ENCODE results near the gene AP3S2. TPM values are rescaled to one million over a fixed set of nuclear protein-coding genes. Genes with fewer than 3 reads are reported as not detected.

AP3S2 gene
- total and polyA plus RNA-seq, 2 of the 13 experiments (the other 11 are each of a cell fraction or from before 2014, with no cell fraction given) = 17.6 to 44.4 TPM

GRCh38 chr15:89860431-89860830 is 33.4 kb downstream of the AP3S2 start:
- no peaks in the 10 kb centered on the region for H3K9me3 ChIP-seq (ENCODE audit: low read length)
- no peak for FAIRE-seq
- POLR2A ChIA-PET = no interaction called here
- intact Hi-C loops (cut with micrococcal nuclease; ENCODE audit: unreplicated experiment) (no loop called here), in situ Hi-C loops (cut with HindIII; ENCODE audit: extremely low pct_ligation_motif_present, low pct_unique_long_range_greater_than_20kb) (no loop called here)
- BruUV-seq (replicated peaks) = no TSS peak
- no peak overlapping the region for H2AFZ ChIP-seq (ENCODE audit: low read length)
- no peaks in the 10 kb centered on the region for H4K20me1 ChIP-seq (ENCODE audit: insufficient read depth, low read length)
- H3K9ac ChIP-seq (ENCODE audit: insufficient read depth, low read depth, low read length) = no peak overlapping the region
- H3K4me2 ChIP-seq (ENCODE audit: low read depth, low read length) = no peak overlapping the region
- H3K36me3 ChIP-seq (replicated peaks in 1 of 2; ENCODE audit: control insufficient read depth in 1 of 2, insufficient read depth in 2 of 2, low read length in 2 of 2) = peaks cover 3 to 13% of the 10 kb centered on the region in 2 experiments; a peak in 3 of 5 replicates
- 94% methylated on average over 3 of the region's 3 CpGs for WGBS (ENCODE audit: low lambda C conversion rate)
- ATAC-seq = no peak
- H3K4me1 ChIP-seq (ENCODE audit: insufficient read depth, low read length) = peaks cover 43% of the 10 kb centered on the region
- CTCF ChIA-PET (ENCODE audit: low intra/inter-chr PET ratio, low total read pairs) = no interaction called here
- H3K27me3 ChIP-seq (ENCODE audit: control insufficient read depth in 1 of 2, insufficient read depth in 2 of 2, low read length in 2 of 2) = no peaks in the 10 kb centered on the region
- DNase-seq (ENCODE audit: low spot score) = no peak
- no peaks in the 10 kb centered on the region for H3K79me2 ChIP-seq (ENCODE audit: insufficient read depth, low read length)
- H3K27ac ChIP-seq (ENCODE audit: extremely low read length, insufficient read depth, low read length) = no peak overlapping the region
- no peak overlapping the region for H3K4me3 ChIP-seq (replicated peaks in 1 of 3; ENCODE audit: insufficient read depth in 1 of 3, low read depth in 2 of 3, low read length in 3 of 3)
- TF ChIP-seq, protein P1, sequence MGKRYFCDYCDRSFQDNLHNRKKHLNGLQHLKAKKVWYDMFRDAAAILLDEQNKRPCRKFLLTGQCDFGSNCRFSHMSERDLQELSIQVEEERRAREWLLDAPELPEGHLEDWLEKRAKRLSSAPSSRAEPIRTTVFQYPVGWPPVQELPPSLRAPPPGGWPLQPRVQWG (CRISPR knock-in tag; IDR thresholded peaks at IDR 0.05; ENCODE audit: borderline replicate concordance, low read depth) = no peak
- TF ChIP-seq, protein P2, sequence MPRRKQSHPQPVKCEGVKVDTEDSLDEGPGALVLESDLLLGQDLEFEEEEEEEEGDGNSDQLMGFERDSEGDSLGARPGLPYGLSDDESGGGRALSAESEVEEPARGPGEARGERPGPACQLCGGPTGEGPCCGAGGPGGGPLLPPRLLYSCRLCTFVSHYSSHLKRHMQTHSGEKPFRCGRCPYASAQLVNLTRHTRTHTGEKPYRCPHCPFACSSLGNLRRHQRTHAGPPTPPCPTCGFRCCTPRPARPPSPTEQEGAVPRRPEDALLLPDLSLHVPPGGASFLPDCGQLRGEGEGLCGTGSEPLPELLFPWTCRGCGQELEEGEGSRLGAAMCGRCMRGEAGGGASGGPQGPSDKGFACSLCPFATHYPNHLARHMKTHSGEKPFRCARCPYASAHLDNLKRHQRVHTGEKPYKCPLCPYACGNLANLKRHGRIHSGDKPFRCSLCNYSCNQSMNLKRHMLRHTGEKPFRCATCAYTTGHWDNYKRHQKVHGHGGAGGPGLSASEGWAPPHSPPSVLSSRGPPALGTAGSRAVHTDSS (CRISPR knock-in tag; conservative IDR thresholded peaks at IDR 0.05) = no peak
- no peak for TF ChIP-seq ZNF546 (CRISPR knock-in tag; conservative IDR thresholded peaks at IDR 0.05)
- TF ChIP-seq SP140L (CRISPR knock-in tag; IDR thresholded peaks at IDR 0.05; ENCODE audit: borderline replicate concordance) = no peak
- TF ChIP-seq, protein P3, sequence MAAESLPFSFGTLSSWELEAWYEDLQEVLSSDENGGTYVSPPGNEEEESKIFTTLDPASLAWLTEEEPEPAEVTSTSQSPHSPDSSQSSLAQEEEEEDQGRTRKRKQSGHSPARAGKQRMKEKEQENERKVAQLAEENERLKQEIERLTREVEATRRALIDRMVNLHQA (CRISPR knock-in tag; IDR thresholded peaks at IDR 0.05) = no peak
- no peak for TF ChIP-seq ZNF343 (CRISPR knock-in tag; IDR thresholded peaks at IDR 0.05)
- TF ChIP-seq MNT (IDR thresholded peaks at IDR 0.05) = no peak
- TF ChIP-seq HIVEP1 (CRISPR knock-in tag; IDR thresholded peaks at IDR 0.05) = no peak
- TF ChIP-seq HOXD1 (CRISPR knock-in tag; IDR thresholded peaks at IDR 0.05) = no peak
- TF ChIP-seq ZNF251 (CRISPR knock-in tag; IDR thresholded peaks at IDR 0.05) = no peak
- no peak for TF ChIP-seq CAMTA2 (CRISPR knock-in tag; IDR thresholded peaks at IDR 0.05; ENCODE audit: borderline replicate concordance)
- no peak for TF ChIP-seq KLF12 (CRISPR knock-in tag; IDR thresholded peaks at IDR 0.05; ENCODE audit: borderline replicate concordance)
- no peak for TF ChIP-seq ZSCAN12 (CRISPR knock-in tag; IDR thresholded peaks at IDR 0.05)
- TF ChIP-seq ZMYM2 (CRISPR knock-in tag; IDR thresholded peaks at IDR 0.05) = no peak
- no peak for TF ChIP-seq HINFP (CRISPR knock-in tag; IDR thresholded peaks at IDR 0.05; ENCODE audit: low read depth)
- no peak for TF ChIP-seq ZNF260 (CRISPR knock-in tag; IDR thresholded peaks at IDR 0.05; ENCODE audit: borderline replicate concordance, low read depth)

All from HepG2 (cell line).